HG03135 (cell line): ENCODE results near the gene DLGAP5.

Experiments used
- ATAC-seq: cut with Tn5 transposase; IDR thresholded peaks from one replicate; pipeline ENCODE4 v1.9.1; 2021; ENCODE audit warnings: mild to moderate bottlenecking, moderate library complexity; ENCODE audit not compliant: unreplicated experiment

DLGAP5 gene

GRCh38 chr14:55190906-55191202, 531 bp downstream of the DLGAP5 start:
- no peak for ATAC-seq

GRCh38 chr14:55188686-55189295, 2.6 kb downstream of the DLGAP5 start:
- ATAC-seq: no peak

GRCh38 chr14:55180434-55180833, 11.0 kb downstream of the DLGAP5 start:
- no peak for ATAC-seq

GRCh38 chr14:55180006-55180405, 11.4 kb downstream of the DLGAP5 start:
- no peak for ATAC-seq

GRCh38 chr14:55170526-55170925, 20.9 kb downstream of the DLGAP5 start:
- ATAC-seq: no peak

GRCh38 chr14:55160989-55161388, 30.4 kb downstream of the DLGAP5 start:
- ATAC-seq: no peak

- no peak for ATAC-seq
These were observed 33.0 kb downstream of the DLGAP5 start for GRCh38 chr14:55158412-55158811.

- no peak for ATAC-seq
These were observed 34.3 kb downstream of the DLGAP5 start for GRCh38 chr14:55157080-55157479.

- ATAC-seq: no peak
These were observed 37.4 kb downstream of the DLGAP5 start for GRCh38 chr14:55153951-55154350.

GRCh38 chr14:55152052-55152753, 39.2 kb downstream of the DLGAP5 start:
- ATAC-seq: no peak

- ATAC-seq: no peak
These were observed 39.8 kb downstream of the DLGAP5 start for GRCh38 chr14:55151601-55152000.

GRCh38 chr14:55146425-55146824, 45.0 kb downstream of the DLGAP5 start:
- ATAC-seq: no peak

- no peak for ATAC-seq
These were observed 48.9 kb downstream of the DLGAP5 start for GRCh38 chr14:55142466-55142865.

GRCh38 chr14:55141825-55142224, 49.6 kb downstream of the DLGAP5 start:
- no peak for ATAC-seq

- ATAC-seq: no peak
These were observed 51.5 kb downstream of the DLGAP5 start for GRCh38 chr14:55139696-55140509.

- no peak for ATAC-seq
These were observed 52.2 kb downstream of the DLGAP5 start for GRCh38 chr14:55139141-55139540.

- no peak for ATAC-seq
These were observed 53.3 kb downstream of the DLGAP5 start for GRCh38 chr14:55138091-55138490.

GRCh38 chr14:55136885-55137786, 54.2 kb downstream of the DLGAP5 start:
- no peak for ATAC-seq

GRCh38 chr14:55136241-55136640, 55.1 kb downstream of the DLGAP5 start:
- ATAC-seq: no peak

GRCh38 chr14:55133416-55133815, 58.0 kb downstream of the DLGAP5 start:
- ATAC-seq: no peak
